Measurements from ENCODE around the gene MAZ. TPM values are rescaled to one million over a fixed set of nuclear protein-coding genes. Genes with fewer than 3 reads are reported as not detected.
"Not testable (repeated sequence)": the region's sequence is repeated elsewhere in the genome, so short reads cannot be mapped to it uniquely, and the experiment has no call there.

MAZ gene
- total RNA-seq, 2 donors from 2014 or later: 73.0 to 99.4 TPM

GRCh38 chr16:29777576-29778350, 28.6 kb upstream of the MAZ start, which contains the start of gene ZG16:
Gene ZG16, plus strand, starts transcription at chr16:29778256. Its CDS starts 1,011 bp downstream, at chr16:29779267.
- DNase-seq (ENCODE audit: low spot score): no peak
- H3K27ac ChIP-seq: no peak within 1 kb of the TSS
- no peak for TF ChIP-seq CTCF (IDR thresholded peaks at IDR 0.05)
- H3K9me3 ChIP-seq: no peaks in the 10 kb centered on the region
- no peak for ATAC-seq (ENCODE audit: insufficient number of reproducible peaks, low FRiP score, low read depth)
- H3K4me3 ChIP-seq: no peak within 1 kb of the TSS
- no peaks in the 10 kb centered on the region for H3K36me3 ChIP-seq
- no peaks in the 10 kb centered on the region for H3K27me3 ChIP-seq (replicated peaks; ENCODE audit: insufficient read depth)
- H3K4me1 ChIP-seq (ENCODE audit: control insufficient read depth in 1 of 2, low read depth in 2 of 2): no peaks in the 10 kb centered on the region

DNA sequence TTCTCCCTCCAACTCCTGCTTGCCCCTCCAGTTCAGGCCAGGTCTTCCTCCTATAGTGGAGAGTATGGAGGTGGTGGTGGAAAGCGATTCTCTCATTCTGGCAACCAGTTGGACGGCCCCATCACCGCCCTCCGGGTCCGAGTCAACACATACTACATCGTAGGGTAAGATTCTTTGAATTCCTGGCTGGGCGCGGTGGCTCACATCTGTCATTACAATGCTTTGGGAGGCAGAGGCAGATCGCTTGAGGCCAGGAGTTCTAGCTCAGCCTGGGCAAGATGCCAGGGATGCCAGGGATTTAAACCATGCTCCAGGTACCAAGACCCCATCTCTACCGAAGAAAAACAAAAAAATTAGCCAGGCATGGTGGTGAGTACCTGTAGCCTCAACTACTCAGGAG, 26.9 kb upstream of the MAZ start:
- no peak for DNase-seq (ENCODE audit: low spot score)
- H3K36me3 ChIP-seq: no peaks in the 10 kb centered on the region
- H3K4me3 ChIP-seq: no peak overlapping the region
- no peaks in the 10 kb centered on the region for H3K4me1 ChIP-seq (ENCODE audit: control insufficient read depth in 1 of 2, low read depth in 2 of 2)
- H3K27me3 ChIP-seq (replicated peaks; ENCODE audit: insufficient read depth): no peaks in the 10 kb centered on the region
- ATAC-seq (ENCODE audit: insufficient number of reproducible peaks, low FRiP score, low read depth): no peak
- H3K27ac ChIP-seq: no peak overlapping the region
- TF ChIP-seq CTCF (IDR thresholded peaks at IDR 0.05): no peak
- H3K9me3 ChIP-seq: no peaks in the 10 kb centered on the region

DNA sequence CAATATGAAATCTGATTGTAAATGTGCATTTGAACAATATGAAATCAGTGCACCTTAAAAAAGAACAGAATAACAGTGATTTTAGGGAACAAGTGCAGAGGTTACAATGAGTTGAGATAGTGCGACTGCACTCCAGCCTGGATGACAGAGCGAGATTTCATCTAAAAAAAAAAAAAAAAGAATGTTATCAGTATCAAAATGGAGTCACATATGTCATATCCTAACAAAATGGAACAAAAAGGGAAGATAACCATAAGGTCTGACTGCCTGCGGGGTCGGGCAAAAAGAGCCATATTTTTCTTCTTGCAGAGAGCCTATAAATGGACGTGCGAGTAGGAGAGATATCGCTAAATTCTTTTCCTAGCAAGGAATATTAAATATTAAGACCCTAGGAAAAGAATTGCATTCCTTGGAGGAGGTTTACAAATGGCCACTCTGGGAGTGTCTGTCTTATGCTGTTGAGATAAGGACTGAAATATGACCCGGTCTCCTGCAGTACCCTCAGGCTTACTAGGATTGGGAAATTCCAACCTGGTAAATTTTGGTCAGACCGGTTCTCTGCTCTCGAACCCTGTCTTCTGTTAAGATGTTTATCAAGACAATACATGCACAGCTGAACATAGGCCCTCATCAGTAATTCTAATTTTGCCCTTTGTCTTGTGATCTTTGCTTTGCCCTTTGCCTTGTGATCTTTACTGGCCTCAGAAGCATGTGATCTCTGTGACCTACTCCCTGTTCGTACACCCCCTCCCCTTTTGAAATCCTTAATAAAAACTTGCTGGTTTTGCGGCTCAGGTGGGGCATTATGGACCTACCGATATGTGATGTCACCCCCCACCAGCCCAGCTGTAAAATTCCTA, 23.0 kb upstream of the MAZ start:
- not testable (repeated sequence) for H3K9me3 ChIP-seq; DNase-seq (ENCODE audit: low spot score); H3K27ac ChIP-seq; H3K36me3 ChIP-seq; H3K4me3 ChIP-seq; ATAC-seq (ENCODE audit: insufficient number of reproducible peaks, low FRiP score, low read depth); H3K4me1 ChIP-seq (ENCODE audit: control insufficient read depth in 1 of 2, low read depth in 2 of 2); H3K27me3 ChIP-seq (replicated peaks; ENCODE audit: insufficient read depth)

GRCh38 chr16:29784157-29784556, 22.2 kb upstream of the MAZ start:
- no peak for TF ChIP-seq CTCF (IDR thresholded peaks at IDR 0.05)
- H3K4me1 ChIP-seq (ENCODE audit: control insufficient read depth in 1 of 2, low read depth in 2 of 2): peaks cover 4 to 6% of the 10 kb centered on the region in 2 donors
- H3K36me3 ChIP-seq: no peaks in the 10 kb centered on the region

GRCh38 chr16:29784901-29785500, 21.3 kb upstream of the MAZ start:
- Histone ChIP-seq H3K27me3 (replicated peaks; ENCODE audit: insufficient read depth) (no peaks in the 10 kb centered on the region), H3K27ac (no peak overlapping the region), H3K4me3 (peak overlapping the region; percentile 65), H3K9me3 (no peaks in the 10 kb centered on the region), H3K36me3 (no peaks in the 10 kb centered on the region), H3K4me1 (ENCODE audit: control insufficient read depth in 1 of 2, low read depth in 2 of 2) (peaks cover 10 to 11% of the 10 kb centered on the region in 2 donors)
- TF ChIP-seq CTCF (IDR thresholded peaks at IDR 0.05): peak; percentile 86
- no peak for ATAC-seq (ENCODE audit: insufficient number of reproducible peaks, low FRiP score, low read depth)
- no peak for DNase-seq (ENCODE audit: low spot score)

More at GRCh38 chr16:29784157-29784556, 22.2 kb upstream of the MAZ start:
- no peaks in the 10 kb centered on the region for H3K27me3 ChIP-seq (replicated peaks; ENCODE audit: insufficient read depth)
- no peaks in the 10 kb centered on the region for H3K9me3 ChIP-seq
- no peak overlapping the region for H3K4me3 ChIP-seq
- H3K27ac ChIP-seq: no peak overlapping the region
- ATAC-seq (ENCODE audit: insufficient number of reproducible peaks, low FRiP score, low read depth) (no peak), DNase-seq (ENCODE audit: low spot score) (no peak)

DNA sequence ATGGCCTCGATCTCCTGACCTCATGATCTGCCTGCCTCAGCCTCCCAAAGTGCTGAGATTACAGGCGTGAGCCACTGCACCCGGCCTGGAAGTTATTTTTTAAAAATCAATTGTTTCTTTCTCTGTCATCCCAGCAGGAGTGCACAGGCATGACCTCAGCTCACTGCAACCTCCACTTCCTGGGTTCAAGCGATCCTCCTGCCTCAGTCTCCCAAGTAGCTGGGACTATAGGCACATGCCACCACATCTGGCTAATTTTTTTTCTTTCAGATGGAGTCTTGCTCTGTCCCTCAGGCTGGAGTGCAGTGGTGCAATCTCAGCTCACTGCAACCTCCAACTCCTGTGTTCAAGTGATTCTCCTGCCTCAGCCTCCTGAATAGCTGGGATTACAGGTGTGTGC, 19.2 kb upstream of the MAZ start:
- H3K36me3 ChIP-seq; H3K9me3 ChIP-seq; H3K27ac ChIP-seq; H3K4me3 ChIP-seq; DNase-seq (ENCODE audit: low spot score); H3K27me3 ChIP-seq (replicated peaks; ENCODE audit: insufficient read depth); ATAC-seq (ENCODE audit: insufficient number of reproducible peaks, low FRiP score, low read depth): not testable (repeated sequence)
- H3K4me1 ChIP-seq (ENCODE audit: control insufficient read depth in 1 of 2, low read depth in 2 of 2): peaks cover 10 to 22% of the 10 kb centered on the region in 2 donors
